Measurements from ENCODE around the gene LRRC4C. TPM values are rescaled to one million over a fixed set of nuclear protein-coding genes. Genes with fewer than 3 reads are reported as not detected.
"Not testable (repeated sequence)": the region's sequence is repeated elsewhere in the genome, so short reads cannot be mapped to it uniquely, and the experiment has no call there.

The LRRC4C gene
- total RNA-seq, 1 experiment from 2014 or later: 0.12 TPM

- no peak for DNase-seq (ENCODE audit: extremely low read depth, low read depth)
These were observed 889.4 kb downstream of the LRRC4C start for GRCh38 chr11:40569947-40570531.

GRCh38 chr11:40567392-40567791, 892.1 kb downstream of the LRRC4C start:
- no peak for DNase-seq (ENCODE audit: extremely low read depth, low read depth)

GRCh38 chr11:40544162-40544561, 915.3 kb downstream of the LRRC4C start:
- no peak for DNase-seq (ENCODE audit: extremely low read depth, low read depth)

- DNase-seq (ENCODE audit: extremely low read depth, low read depth): no peak
These were observed 916.6 kb downstream of the LRRC4C start for GRCh38 chr11:40542821-40543220.

- DNase-seq (ENCODE audit: extremely low read depth, low read depth): no peak
These were observed 921.7 kb downstream of the LRRC4C start for GRCh38 chr11:40537734-40538133.

GRCh38 chr11:40522080-40522479, 937.4 kb downstream of the LRRC4C start:
- DNase-seq (ENCODE audit: extremely low read depth, low read depth): not testable (repeated sequence)

- DNase-seq (ENCODE audit: extremely low read depth, low read depth): no peak
These were observed 942.3 kb downstream of the LRRC4C start for GRCh38 chr11:40517122-40517521.

GRCh38 chr11:40514124-40514523, 945.3 kb downstream of the LRRC4C start:
- DNase-seq (ENCODE audit: extremely low read depth, low read depth): no peak

- DNase-seq (ENCODE audit: extremely low read depth, low read depth): no peak
These were observed 946.2 kb downstream of the LRRC4C start for GRCh38 chr11:40513281-40513680.

GRCh38 chr11:40508303-40508702, 951.1 kb downstream of the LRRC4C start:
- DNase-seq (ENCODE audit: extremely low read depth, low read depth): no peak

GRCh38 chr11:40506226-40506625, 953.2 kb downstream of the LRRC4C start:
- no peak for DNase-seq (ENCODE audit: extremely low read depth, low read depth)

GRCh38 chr11:40491341-40491740, 968.1 kb downstream of the LRRC4C start:
- DNase-seq (ENCODE audit: extremely low read depth, low read depth): no peak

- no peak for DNase-seq (ENCODE audit: extremely low read depth, low read depth)
These were observed 991.7 kb downstream of the LRRC4C start for GRCh38 chr11:40467771-40468170.

GRCh38 chr11:40445391-40445790, 1014.1 kb downstream of the LRRC4C start:
- peak; percentile 78 for DNase-seq (ENCODE audit: extremely low read depth, low read depth)

GRCh38 chr11:40444151-40444550, 1015.3 kb downstream of the LRRC4C start:
- no peak for DNase-seq (ENCODE audit: extremely low read depth, low read depth)

GRCh38 chr11:40435344-40435743, 1024.1 kb downstream of the LRRC4C start:
- DNase-seq (ENCODE audit: extremely low read depth, low read depth): no peak

- DNase-seq (ENCODE audit: extremely low read depth, low read depth): no peak
These were observed 1024.5 kb downstream of the LRRC4C start for GRCh38 chr11:40434926-40435325.

- no peak for DNase-seq (ENCODE audit: extremely low read depth, low read depth)
These were observed 1027.1 kb downstream of the LRRC4C start for GRCh38 chr11:40432358-40432757.

GRCh38 chr11:40425168-40425567, 1034.3 kb downstream of the LRRC4C start:
- DNase-seq (ENCODE audit: extremely low read depth, low read depth): no peak

GRCh38 chr11:40421208-40421981, 1038.1 kb downstream of the LRRC4C start:
- no peak for DNase-seq (ENCODE audit: extremely low read depth, low read depth)

GRCh38 chr11:40417627-40418026, 1041.8 kb downstream of the LRRC4C start:
- DNase-seq (ENCODE audit: extremely low read depth, low read depth): no peak

- DNase-seq (ENCODE audit: extremely low read depth, low read depth): no peak
These were observed 1052.1 kb downstream of the LRRC4C start for GRCh38 chr11:40407355-40407754.

Measured in NCI-H460 (cell line).